HS-5 (cell line): Measurements from ENCODE around the gene CENPT.
A peak's percentile ranks its signal among the peaks of the same experiment; 100 is the strongest.
"Not testable (repeated sequence)": the region's sequence is repeated elsewhere in the genome, so short reads cannot be mapped to it uniquely, and the experiment has no call there.

Experiments
- DNase-seq: peaks from one replicate; pipeline ENCODE4 v3.0.0-alpha.2; 2012; ENCODE audit warnings: low read depth

CENPT gene

GRCh38 chr16:67846063-67846319, 1.5 kb downstream of the CENPT start:
- no peak for DNase-seq

DNA sequence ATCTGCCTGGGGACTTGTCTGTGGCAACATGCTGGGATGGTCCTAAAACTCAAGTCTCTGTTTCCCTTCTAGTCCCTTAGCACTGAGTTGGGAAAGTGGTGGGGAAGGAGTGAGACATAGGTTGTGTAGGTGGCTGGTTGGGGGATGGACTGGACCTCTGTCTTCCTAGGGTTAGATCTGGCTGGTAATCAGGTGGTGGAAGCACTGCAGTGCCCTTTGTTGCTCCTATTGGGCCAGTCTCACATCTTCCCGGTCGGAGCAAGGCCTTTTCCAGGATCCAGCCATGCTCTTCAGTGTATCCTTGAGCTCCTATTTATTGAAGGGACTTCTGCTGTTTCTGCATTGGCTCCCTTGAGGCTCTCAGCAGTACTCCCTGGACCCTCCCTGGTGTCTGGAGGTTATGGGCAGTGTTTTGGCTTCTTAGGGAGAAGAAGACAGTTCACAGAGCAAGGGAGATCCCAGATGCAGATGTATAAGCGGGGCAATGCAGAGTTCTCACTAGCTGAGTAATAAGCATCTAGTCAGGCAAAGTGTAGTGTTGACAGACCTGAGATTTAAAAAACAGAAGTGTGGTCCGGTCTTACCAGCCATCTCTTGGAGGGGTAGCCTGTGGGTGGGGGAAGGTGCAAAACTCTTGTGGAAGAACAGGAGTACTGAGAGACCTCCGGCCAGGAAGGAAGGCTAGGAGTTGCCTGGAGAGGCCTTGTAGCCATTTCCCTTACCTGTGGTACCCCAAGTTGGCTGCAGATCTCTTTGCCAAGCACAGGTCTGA, 2.0 kb downstream of the CENPT start:
- no peak for DNase-seq

- no peak for DNase-seq
Measured at GRCh38 chr16:67844497-67844896, 3.0 kb downstream of the CENPT start.

DNA sequence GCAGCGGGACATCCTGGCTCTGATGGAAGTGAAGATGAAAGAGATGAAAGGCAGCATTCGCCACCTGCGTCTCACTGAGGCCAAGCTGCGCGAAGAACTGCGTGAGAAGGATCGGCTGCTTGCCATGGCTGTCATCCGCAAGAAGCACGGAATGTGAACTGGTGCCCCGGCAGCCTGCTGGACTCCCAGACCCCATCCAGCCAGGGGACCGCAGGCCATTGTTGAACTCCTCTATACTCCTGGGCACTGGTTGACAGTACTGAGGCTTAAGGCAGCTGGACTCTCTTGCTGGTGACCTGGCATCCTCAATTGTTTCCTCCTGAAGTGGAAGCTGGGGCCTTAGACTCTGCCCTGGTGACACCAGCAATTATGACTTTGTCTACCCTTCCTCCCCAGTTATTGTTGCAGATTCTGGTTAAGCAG, 4.1 kb downstream of the CENPT start:
- DNase-seq = no peak

DNA sequence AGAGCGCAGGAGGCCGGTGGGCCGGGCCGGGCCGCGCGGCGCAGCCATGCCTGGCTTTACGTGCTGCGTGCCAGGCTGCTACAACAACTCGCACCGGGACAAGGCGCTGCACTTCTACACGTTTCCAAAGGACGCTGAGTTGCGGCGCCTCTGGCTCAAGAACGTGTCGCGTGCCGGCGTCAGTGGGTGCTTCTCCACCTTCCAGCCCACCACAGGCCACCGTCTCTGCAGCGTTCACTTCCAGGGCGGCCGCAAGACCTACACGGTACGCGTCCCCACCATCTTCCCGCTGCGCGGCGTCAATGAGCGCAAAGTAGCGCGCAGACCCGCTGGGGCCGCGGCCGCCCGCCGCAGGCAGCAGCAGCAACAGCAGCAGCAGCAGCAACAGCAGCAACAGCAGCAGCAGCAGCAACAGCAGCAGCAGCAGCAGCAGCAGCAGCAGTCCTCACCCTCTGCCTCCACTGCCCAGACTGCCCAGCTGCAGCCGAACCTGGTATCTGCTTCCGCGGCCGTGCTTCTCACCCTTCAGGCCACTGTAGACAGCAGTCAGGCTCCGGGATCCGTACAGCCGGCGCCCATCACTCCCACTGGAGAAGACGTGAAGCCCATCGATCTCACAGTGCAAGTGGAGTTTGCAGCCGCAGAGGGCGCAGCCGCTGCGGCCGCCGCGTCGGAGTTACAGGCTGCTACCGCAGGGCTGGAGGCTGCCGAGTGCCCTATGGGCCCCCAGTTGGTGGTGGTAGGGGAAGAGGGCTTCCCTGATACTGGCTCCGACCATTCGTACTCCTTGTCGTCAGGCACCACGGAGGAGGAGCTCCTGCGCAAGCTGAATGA, 4.8 kb downstream of the CENPT start:
- DNase-seq = no peak

- peak; percentile 86 for DNase-seq
Measured at GRCh38 chr16:67841816-67842508, 5.5 kb downstream of the CENPT start, which contains the start of gene THAP11. Gene THAP11, plus strand, starts transcription at chr16:67842320. Its CDS starts 235 bp downstream, at chr16:67842555.

GRCh38 chr16:67841198-67841815, 6.2 kb downstream of the CENPT start:
- DNase-seq = no peak

- no peak for DNase-seq
Measured at GRCh38 chr16:67837811-67838210, 9.7 kb downstream of the CENPT start.

- not testable (repeated sequence) for DNase-seq
Measured at GRCh38 chr16:67837190-67837589, 10.3 kb downstream of the CENPT start.

DNA sequence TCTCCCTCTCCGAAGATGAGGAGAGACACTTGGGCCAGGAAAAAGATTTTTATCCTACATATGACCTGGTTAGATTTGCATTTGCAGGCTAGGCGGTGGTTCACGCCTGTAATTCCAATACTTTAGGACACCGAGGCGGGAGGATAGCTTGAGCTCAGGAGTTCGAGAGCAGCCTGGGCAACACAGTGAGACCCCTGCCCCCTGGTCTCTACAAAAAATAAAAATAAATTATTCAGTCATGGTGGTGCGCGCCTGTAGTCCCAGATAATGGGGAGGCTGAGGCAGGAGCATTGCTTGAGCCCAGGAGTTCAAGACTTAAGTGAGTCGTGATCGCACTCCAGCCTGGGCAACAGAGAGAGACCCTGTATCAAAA, 13.3 kb downstream of the CENPT start:
- DNase-seq = no peak

GRCh38 chr16:67833415-67834241, 13.9 kb downstream of the CENPT start:
- DNase-seq = peak; percentile 54

- peak; percentile 57 for DNase-seq
Measured at GRCh38 chr16:67833030-67833414, 14.5 kb downstream of the CENPT start.

GRCh38 chr16:67828651-67829050, 18.8 kb downstream of the CENPT start:
- DNase-seq = no peak

GRCh38 chr16:67825906-67826305, 21.6 kb downstream of the CENPT start:
- DNase-seq = no peak

DNA sequence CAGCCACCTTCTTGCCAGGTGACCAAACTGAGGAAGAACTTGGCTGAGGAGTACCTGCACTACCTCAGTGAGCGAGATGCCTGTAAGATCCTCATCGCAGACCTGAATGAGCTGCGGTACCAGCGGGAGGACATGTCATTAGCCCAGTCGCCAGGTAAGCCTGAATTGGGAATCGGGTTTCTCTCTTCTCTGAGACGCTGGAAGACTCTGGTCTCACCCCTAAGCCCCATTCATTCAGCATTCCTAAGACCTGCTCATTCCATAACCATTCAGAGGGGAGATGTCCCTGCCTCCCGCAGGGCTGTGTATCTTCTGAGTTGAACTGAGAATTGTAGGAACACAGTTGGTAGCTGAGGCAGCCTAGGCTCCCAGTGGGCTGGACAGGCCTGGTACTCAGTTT, 22.4 kb downstream of the CENPT start:
- no peak for DNase-seq

DNA sequence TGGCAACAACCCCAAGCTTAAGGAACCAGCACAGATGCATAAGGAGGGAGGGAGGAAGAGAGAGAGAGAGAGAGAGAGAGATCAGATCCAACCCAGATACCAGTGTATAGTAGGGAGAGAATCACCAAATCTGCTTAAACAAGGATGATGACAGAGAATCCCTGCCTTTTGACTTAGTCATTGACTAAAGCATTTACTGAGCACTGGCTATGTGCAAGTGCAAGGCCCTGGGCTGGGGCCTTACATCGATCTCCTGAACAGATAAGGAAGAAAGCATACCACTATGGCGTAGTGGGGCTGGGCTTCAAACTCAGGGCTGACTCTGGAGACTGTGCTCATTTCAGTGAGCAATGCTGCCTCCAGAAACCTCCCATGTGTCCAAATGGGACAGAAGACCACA, 25.0 kb downstream of the CENPT start:
- DNase-seq = no peak

- DNase-seq = no peak
Measured at GRCh38 chr16:67820608-67821259, 26.8 kb downstream of the CENPT start.

DNA sequence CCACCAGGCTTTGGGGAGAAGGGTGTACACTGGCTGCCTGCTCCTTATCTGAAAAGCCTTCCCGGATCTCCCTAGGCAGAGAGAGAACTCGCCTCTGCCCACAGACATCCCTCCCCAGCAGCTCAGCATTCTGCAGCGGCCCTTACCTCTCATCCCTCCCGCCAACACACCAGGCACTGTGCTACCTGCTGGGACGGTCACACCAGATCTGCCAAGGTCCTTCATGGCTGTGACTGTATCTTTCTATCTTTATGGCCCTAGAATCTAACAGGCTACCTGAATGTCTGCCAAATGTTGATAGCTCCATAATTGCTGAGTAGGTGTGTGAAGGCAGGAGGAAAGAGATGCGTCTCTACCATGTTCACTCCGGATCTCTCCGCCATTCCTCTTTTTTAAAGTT, 32.9 kb downstream of the CENPT start:
- no peak for DNase-seq

DNA sequence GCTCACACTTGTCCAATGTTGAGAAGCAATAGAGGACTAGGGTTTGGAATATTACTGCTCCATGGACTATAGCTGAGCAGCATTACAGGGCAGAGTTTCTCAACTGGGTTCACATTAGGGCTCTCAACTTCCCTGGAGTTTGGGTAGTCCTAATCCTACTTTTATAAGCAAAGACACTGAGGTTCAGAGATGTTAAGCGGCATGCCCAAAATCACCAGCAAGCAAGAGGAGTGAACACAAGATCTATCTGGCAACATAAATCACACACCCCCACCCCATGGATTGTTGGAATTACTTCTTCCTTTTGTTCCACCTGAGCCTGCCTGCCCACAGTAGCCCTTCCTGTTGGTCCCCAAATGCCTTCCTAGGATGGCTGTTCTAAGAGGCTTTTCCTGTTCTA, 35.6 kb downstream of the CENPT start:
- no peak for DNase-seq

- no peak for DNase-seq
Measured at GRCh38 chr16:67807148-67807682, 40.3 kb downstream of the CENPT start.
